Measurements from ENCODE around the gene RIMS1. TPM values are rescaled to one million over a fixed set of nuclear protein-coding genes. Genes with fewer than 3 reads are reported as not detected.

Gene RIMS1
- total RNA-seq, 1 experiment from 2014 or later, result not detected

GRCh38 chr6:72416744-72417465, 530.6 kb downstream of the RIMS1 start:
- no peak for DNase-seq (ENCODE audit: low read depth)
- in situ Hi-C loops (cut with HindIII; ENCODE audit: low pct_unique_long_range_greater_than_20kb, low sequenced_read_pairs), result no loop called here

GRCh38 chr6:72417759-72418158, 531.4 kb downstream of the RIMS1 start:
- DNase-seq (ENCODE audit: low read depth), result no peak
- in situ Hi-C loops (cut with HindIII; ENCODE audit: low pct_unique_long_range_greater_than_20kb, low sequenced_read_pairs), result no loop called here

GRCh38 chr6:72418495-72418894, 532.1 kb downstream of the RIMS1 start:
- no peak for DNase-seq (ENCODE audit: low read depth)
- in situ Hi-C loops (cut with HindIII; ENCODE audit: low pct_unique_long_range_greater_than_20kb, low sequenced_read_pairs), result no loop called here

DNA sequence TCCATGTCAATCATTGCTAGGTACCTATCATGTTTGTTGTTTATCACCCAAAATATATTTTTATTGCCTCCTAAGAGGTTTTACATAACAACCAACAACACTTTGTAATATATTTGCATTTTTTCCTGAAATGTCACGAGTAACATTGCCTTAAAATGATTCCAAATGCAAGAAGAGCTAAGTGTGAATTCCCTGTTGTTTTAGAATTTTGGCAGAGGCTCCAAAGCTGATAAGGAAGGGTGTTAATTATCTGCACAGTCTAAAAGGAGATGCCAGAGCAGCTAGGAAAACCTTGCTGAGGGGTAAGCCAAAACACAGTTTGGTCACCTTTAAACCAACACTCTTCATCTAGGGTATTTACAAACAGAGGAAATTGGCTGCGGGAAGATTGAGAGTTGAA, 533.6 kb downstream of the RIMS1 start:
- in situ Hi-C loops (cut with HindIII; ENCODE audit: low pct_unique_long_range_greater_than_20kb, low sequenced_read_pairs), result no loop called here
- DNase-seq (ENCODE audit: low read depth), result no peak

GRCh38 chr6:72420409-72420808, 534.1 kb downstream of the RIMS1 start:
- in situ Hi-C loops (cut with HindIII; ENCODE audit: low pct_unique_long_range_greater_than_20kb, low sequenced_read_pairs), result no loop called here
- no peak for DNase-seq (ENCODE audit: low read depth)

GRCh38 chr6:72421387-72421786, 535.0 kb downstream of the RIMS1 start:
- in situ Hi-C loops (cut with HindIII; ENCODE audit: low pct_unique_long_range_greater_than_20kb, low sequenced_read_pairs), result no loop called here
- DNase-seq (ENCODE audit: low read depth), result no peak

DNA sequence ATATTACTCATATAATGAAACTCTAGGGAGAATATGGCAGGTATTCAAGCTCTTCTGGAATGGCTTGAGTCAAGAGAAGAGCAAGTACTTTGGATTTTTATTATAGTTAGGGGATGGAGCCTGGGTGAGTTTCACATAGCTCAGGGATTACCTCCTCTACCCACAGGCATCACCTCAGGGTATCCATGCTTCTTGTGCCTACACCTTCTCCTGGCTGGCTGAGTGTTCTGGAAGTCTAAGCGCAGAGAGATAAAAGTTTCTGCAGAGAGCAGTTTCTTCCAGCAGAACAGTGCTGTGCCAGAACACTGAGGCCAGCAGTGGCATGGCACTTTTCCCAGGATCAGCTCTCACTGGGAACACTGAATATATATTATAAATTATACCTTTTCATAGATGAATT, 535.8 kb downstream of the RIMS1 start:
- no peak for DNase-seq (ENCODE audit: low read depth)
- in situ Hi-C loops (cut with HindIII; ENCODE audit: low pct_unique_long_range_greater_than_20kb, low sequenced_read_pairs), result no loop called here

GRCh38 chr6:72424476-72424875, 538.1 kb downstream of the RIMS1 start:
- in situ Hi-C loops (cut with HindIII; ENCODE audit: low pct_unique_long_range_greater_than_20kb, low sequenced_read_pairs), result no loop called here
- DNase-seq (ENCODE audit: low read depth), result no peak

DNA sequence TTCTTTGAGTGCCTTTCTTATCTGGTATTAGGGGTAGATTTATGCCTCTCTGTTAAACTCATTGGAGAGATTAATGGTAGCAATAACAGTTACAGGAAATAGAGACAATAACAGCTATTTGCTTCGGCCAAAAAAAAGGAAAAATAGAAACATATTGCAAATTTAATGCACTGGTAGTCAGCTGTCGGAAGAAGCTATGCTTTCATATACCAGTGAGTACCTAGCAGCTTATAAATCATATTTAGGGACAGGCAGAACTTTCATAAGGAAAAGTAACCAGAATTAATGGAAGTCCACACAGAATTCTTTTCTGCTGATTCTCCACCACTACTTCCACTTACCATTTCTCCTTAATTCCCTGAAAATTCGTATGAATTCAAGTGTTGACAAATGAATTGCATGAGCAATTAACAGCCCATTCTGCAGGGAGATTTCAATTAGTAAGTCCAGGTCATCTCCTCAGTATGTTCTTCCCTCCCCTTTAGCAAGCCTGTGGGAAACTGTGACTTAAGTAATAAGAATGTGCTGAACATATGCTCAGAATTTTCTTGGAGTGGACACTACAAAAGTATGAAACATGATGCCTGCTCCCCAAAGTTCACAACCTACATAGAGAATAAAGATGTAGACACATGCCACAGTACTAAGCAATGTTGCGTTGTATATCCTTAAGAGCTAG, 538.8 kb downstream of the RIMS1 start:
- in situ Hi-C loops (cut with HindIII; ENCODE audit: low pct_unique_long_range_greater_than_20kb, low sequenced_read_pairs), result no loop called here
- DNase-seq (ENCODE audit: low read depth), result no peak

- no peak for DNase-seq (ENCODE audit: low read depth)
- in situ Hi-C loops (cut with HindIII; ENCODE audit: low pct_unique_long_range_greater_than_20kb, low sequenced_read_pairs), result no loop called here
Observed at GRCh38 chr6:72440611-72441010, 554.3 kb downstream of the RIMS1 start.

DNA sequence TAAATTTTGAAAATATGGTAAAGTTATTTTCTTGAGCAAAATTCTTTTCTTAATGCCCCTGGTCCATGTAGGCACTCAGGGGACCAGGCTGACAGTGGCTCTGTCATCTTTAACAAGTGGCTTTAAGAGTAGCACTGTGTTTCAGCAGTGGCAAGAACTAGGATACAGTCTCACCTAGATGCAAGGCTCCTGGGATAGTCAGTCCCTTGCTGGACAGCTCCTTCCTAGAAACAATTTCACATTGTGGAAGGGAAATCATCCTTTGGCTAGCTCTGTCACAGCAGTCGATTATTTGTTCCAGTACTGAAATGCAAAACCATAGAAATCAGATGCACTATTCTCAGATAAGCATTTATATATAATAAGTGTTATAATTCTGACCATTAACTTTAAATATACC, 560.1 kb downstream of the RIMS1 start:
- in situ Hi-C loops (cut with HindIII; ENCODE audit: low pct_unique_long_range_greater_than_20kb, low sequenced_read_pairs), result no loop called here
- no peak for DNase-seq (ENCODE audit: low read depth)

All from Caki2 (cell line).